ENCODE measurements around the gene GARIN5B. TPM values are rescaled to one million over a fixed set of nuclear protein-coding genes. Genes with fewer than 3 reads are reported as not detected.
"Not testable (repeated sequence)": the region's sequence is repeated elsewhere in the genome, so short reads cannot be mapped to it uniquely, and the experiment has no call there.

The GARIN5B gene
- total RNA-seq, 1 donor from 2014 or later, result not detected

DNA sequence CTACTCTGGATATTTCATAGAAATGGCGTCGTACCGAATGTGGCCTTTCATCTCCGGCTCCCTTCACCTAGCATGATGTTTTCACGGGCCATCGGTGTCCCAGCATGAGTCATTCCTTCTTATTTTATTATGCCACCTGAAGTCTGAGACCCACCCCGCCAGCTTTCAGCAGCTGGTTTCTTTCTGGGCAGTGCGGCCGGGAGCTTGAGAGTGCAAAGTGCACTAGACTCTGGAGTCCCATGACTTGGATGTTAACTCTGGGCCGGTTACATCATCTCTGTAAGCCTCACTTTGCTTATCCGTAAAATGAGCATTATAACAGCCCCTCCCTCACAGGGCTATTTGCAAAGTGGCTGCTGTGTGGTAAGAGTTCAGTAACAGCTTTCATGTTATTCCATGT is 29.2 kb downstream of the GARIN5B start:
- Histone ChIP-seq H3K27me3 (ENCODE audit: control insufficient read depth, insufficient read depth, low read length) (no peaks in the 10 kb centered on the region), H3K4me3 (ENCODE audit: low read depth, low read length) (no peak overlapping the region), H3K36me3 (ENCODE audit: control insufficient read depth, insufficient read depth, low read length) (no peaks in the 10 kb centered on the region)
- TF ChIP-seq, protein P1, sequence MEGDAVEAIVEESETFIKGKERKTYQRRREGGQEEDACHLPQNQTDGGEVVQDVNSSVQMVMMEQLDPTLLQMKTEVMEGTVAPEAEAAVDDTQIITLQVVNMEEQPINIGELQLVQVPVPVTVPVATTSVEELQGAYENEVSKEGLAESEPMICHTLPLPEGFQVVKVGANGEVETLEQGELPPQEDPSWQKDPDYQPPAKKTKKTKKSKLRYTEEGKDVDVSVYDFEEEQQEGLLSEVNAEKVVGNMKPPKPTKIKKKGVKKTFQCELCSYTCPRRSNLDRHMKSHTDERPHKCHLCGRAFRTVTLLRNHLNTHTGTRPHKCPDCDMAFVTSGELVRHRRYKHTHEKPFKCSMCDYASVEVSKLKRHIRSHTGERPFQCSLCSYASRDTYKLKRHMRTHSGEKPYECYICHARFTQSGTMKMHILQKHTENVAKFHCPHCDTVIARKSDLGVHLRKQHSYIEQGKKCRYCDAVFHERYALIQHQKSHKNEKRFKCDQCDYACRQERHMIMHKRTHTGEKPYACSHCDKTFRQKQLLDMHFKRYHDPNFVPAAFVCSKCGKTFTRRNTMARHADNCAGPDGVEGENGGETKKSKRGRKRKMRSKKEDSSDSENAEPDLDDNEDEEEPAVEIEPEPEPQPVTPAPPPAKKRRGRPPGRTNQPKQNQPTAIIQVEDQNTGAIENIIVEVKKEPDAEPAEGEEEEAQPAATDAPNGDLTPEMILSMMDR (IDR thresholded peaks at IDR 0.05; ENCODE audit: insufficient read depth, low read length, poor library complexity, severe bottlenecking), result no peak
- DNase-seq (ENCODE audit: low read depth), result no peak

DNA sequence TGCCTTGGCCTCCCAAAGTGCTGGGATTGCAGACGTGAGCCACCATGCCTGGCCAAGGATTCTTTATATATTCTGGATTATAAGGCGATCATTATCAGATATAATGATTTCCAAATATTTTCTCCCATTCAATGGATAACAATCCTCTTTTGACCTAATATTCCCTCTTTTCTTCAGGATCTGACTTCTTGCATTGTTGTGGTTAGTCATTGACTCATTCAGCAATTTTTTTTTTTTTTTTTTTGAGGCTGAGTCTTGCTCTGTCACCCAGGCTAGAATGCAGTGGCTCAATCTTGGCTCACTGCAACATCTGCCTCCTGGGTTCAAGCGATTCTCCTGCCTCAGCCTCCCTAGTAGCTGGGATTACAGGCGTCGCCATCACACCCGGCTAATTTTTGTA is 33.3 kb downstream of the GARIN5B start:
- not testable (repeated sequence) for H3K27me3 ChIP-seq (ENCODE audit: control insufficient read depth, insufficient read depth, low read length); H3K36me3 ChIP-seq (ENCODE audit: control insufficient read depth, insufficient read depth, low read length); H3K4me3 ChIP-seq (ENCODE audit: low read depth, low read length); DNase-seq (ENCODE audit: low read depth)

DNA sequence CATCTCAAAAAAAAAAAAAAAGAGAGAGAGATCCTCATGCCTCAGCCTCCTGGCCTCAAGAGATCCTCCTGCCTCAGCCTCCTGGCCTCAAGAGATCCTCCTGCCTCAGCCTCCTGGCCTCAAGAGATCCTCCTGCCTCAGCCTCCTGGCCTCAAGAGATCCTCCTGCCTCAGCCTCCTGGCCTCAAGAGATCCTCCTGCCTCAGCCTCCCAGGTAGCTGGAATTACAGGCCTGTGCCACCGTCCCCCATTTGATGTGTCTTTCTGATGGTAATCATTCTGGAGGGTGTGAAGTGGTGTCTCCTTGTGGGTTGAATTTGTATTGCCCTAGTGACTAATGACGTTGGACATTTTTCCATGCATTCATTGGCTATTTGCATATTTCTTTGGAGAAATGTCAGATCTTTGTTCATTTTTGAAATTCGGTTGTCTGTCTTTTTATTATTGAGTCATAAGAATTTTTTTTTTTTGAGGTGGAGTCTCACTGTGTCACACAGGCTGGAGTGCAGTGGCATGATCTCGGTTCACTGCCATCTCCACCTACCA is 34.2 kb downstream of the GARIN5B start:
- not testable (repeated sequence) for DNase-seq (ENCODE audit: low read depth); H3K4me3 ChIP-seq (ENCODE audit: low read depth, low read length); H3K27me3 ChIP-seq (ENCODE audit: control insufficient read depth, insufficient read depth, low read length); H3K36me3 ChIP-seq (ENCODE audit: control insufficient read depth, insufficient read depth, low read length)

DNA sequence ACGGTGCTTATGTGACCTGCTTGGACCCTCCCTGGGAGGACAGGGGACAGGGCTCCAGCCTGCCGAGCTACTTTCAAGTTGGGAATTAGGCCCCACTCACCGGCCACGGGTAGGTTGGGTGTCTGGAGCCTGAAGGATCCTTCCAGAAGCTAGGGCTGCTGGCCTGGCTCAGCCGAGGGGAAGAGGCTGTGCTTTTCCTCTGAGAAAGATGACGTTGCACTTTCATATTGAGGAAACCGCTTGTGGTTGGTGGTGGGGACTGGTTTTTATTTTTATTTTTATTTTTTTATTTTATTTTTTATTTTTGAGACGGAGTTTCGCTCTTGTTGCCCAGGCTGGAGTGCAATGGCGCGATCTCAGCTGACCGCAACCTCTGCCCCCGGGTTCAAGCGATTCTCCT is 37.9 kb downstream of the GARIN5B start, which contains the start of gene TMEM150B:
Gene TMEM150B (minus strand): TSS at position 170 of the 400 bp plus-strand sequence. CDS start 4,305 bp downstream, outside the sequence.
- H3K36me3 ChIP-seq (ENCODE audit: control insufficient read depth, insufficient read depth, low read length), result no peaks in the 10 kb centered on the region
- no peak for DNase-seq (ENCODE audit: low read depth)
- TF ChIP-seq, protein P1 (IDR thresholded peaks at IDR 0.05; ENCODE audit: insufficient read depth, low read length, poor library complexity, severe bottlenecking), result no peak
- H3K27me3 ChIP-seq (ENCODE audit: control insufficient read depth, insufficient read depth, low read length), result no peaks in the 10 kb centered on the region
- no peak within 1 kb of the TSS for H3K4me3 ChIP-seq (ENCODE audit: low read depth, low read length)

DNA sequence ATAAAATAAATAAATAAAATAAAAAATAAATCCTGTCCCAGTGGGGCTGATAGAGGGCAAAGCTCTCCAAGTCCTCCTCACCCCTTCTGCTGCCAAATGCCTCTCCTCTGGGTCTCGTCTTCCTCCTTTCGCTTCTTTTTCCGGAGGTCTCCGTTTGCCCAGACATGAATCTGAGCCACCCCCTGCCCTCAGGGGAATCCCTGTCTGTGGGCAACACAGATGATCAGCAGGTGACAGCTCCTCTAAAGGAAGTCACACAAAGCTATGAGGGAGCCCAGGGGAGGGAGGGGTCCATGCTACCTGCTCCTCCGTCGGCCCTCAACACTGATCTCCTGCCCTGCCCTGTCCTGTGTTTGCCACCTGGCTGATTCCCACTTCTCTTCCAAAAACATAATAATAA is 38.4 kb downstream of the GARIN5B start:
- Histone ChIP-seq H3K4me3 (ENCODE audit: low read depth, low read length) (no peak overlapping the region), H3K27me3 (ENCODE audit: control insufficient read depth, insufficient read depth, low read length) (no peaks in the 10 kb centered on the region), H3K36me3 (ENCODE audit: control insufficient read depth, insufficient read depth, low read length) (no peaks in the 10 kb centered on the region)
- TF ChIP-seq, protein P1 (IDR thresholded peaks at IDR 0.05; ENCODE audit: insufficient read depth, low read length, poor library complexity, severe bottlenecking), result no peak
- no peak for DNase-seq (ENCODE audit: low read depth)

DNA sequence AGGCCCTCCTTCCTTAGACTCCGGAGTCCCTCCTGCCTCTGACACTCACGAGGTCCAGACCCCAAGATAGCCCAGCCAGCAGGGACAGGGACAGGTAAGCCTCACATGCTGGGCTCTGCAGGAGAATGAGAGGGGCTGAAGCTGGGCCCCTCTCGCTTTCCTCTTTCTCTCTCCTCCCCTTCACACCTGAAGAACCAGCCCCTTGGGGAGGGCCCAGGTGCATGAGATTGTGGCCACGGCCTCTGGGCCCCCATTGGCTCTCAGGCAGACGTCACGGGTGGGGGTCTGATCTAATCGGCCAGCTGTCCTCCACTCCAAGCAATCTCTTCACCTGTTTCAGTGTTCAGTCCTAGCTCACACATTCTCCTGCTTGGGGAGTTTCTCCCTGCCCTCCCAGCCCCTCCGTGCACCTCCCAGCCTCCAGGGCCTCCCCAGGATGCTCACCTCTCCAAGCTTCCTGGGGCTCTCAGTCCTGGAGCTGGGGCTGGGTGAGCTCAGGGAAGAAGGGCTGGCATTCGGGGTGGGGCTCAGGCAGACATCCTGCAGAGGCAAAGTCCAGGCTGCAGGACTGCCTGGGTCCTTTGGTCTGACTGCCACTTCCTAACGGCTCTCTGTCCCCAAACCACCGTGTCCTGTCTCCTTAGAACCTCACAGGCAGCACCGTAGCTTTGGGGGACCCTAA is 40.7 kb downstream of the GARIN5B start:
- H3K36me3 ChIP-seq (ENCODE audit: control insufficient read depth, insufficient read depth, low read length), result no peaks in the 10 kb centered on the region
- TF ChIP-seq, protein P1 (IDR thresholded peaks at IDR 0.05; ENCODE audit: insufficient read depth, low read length, poor library complexity, severe bottlenecking), result no peak
- no peak overlapping the region for H3K4me3 ChIP-seq (ENCODE audit: low read depth, low read length)
- DNase-seq (ENCODE audit: low read depth), result no peak
- H3K27me3 ChIP-seq (ENCODE audit: control insufficient read depth, insufficient read depth, low read length), result no peaks in the 10 kb centered on the region
